ENCODE data around the gene LMO2.

DNA sequence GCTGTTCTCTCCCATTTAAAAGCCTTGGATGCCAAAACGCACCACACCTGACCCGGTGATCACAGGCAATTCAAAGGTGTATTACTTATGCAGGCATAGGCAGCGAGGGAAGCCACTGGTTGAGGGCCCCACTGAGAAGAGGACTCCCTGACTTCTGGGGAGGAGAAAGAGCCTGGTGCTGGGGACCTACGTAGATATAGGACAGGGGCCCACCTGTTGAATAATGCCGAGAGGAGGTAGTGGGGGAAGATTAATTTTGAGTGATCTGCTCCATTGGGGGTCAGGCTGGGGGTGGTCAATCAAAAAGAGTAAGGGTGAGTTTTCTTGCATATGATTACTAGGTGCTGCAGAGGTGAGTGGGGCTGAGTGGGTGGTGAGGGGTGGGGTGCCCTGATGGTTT lies 7.8 kb downstream of the LMO2 start:
- TF ChIP-seq ZNF501 (CRISPR knock-in tag; IDR thresholded peaks at IDR 0.05) (no peak), MYC (CRISPR knock-in tag; IDR thresholded peaks at IDR 0.05; ENCODE audit: borderline replicate concordance) (no peak), PHF20 (CRISPR knock-in tag; IDR thresholded peaks at IDR 0.05) (no peak), PCBP2 (optimal IDR thresholded peaks at IDR 0.05; ENCODE audit: low read depth, low read length, poor library complexity, severe bottlenecking) (no peak), RAD21 (CRISPR knock-in tag; IDR thresholded peaks at IDR 0.05) (no peak), RXRA (CRISPR knock-in tag; IDR thresholded peaks at IDR 0.05) (no peak), ZNF337 (CRISPR knock-in tag; IDR thresholded peaks at IDR 0.05; ENCODE audit: borderline replicate concordance, low read depth) (no peak), JUND (CRISPR knock-in tag; IDR thresholded peaks at IDR 0.05) (no peak), ZNF10 (CRISPR knock-in tag; IDR thresholded peaks at IDR 0.05; ENCODE audit: borderline replicate concordance, low read depth) (no peak), RFXANK (CRISPR knock-in tag; IDR thresholded peaks at IDR 0.05) (no peak)
